Measurements from ENCODE around the gene PLOD3. TPM values are rescaled to one million over a fixed set of nuclear protein-coding genes. Genes with fewer than 3 reads are reported as not detected.

Gene PLOD3
- total and polyA plus RNA-seq, 2 of the 8 experiments (the other 6 are each of a cell fraction or from before 2014, with no cell fraction given) = 28.4 to 47.2 TPM

- no peaks in the 10 kb centered on the region for H3K9me3 ChIP-seq (ENCODE audit: insufficient read depth in 2 of 2, low read depth in 1 of 2, low read length in 1 of 2)
- H2BK20ac ChIP-seq (ENCODE audit: low read length) = no peak overlapping the region
- H3K27me3 ChIP-seq (replicated peaks in 1 of 4; ENCODE audit: control insufficient read depth in 3 of 4, extremely low read depth in 1 of 4, insufficient read depth in 3 of 4, low read length in 3 of 4) = peaks cover 0 to 3% (median 1%) of the 10 kb centered on the region in 4 experiments; a peak in 1 of 7 replicates
- H3K4me2 ChIP-seq (ENCODE audit: insufficient read depth in 1 of 2, low read depth in 2 of 2, low read length in 2 of 2) = no peak overlapping the region
- no peak overlapping the region for H3K4me3 ChIP-seq (ENCODE audit: extremely low read depth in 1 of 4, insufficient read depth in 2 of 4, low read depth in 3 of 4, low read length in 4 of 4)
- H2AFZ ChIP-seq (ENCODE audit: low read length) = no peak overlapping the region
- no peak overlapping the region for H3K9ac ChIP-seq (replicated peaks in 1 of 4; ENCODE audit: extremely low read depth in 1 of 4, low read depth in 3 of 4, low read length in 3 of 4)
- H3K4ac ChIP-seq (replicated peaks; ENCODE audit: insufficient read length, low read depth, low read length) = no peak overlapping the region
- H3K23ac ChIP-seq (ENCODE audit: insufficient read length) = no peak overlapping the region
- DNase-seq (ENCODE audit: low read depth in 1 of 2, low spot score in 2 of 2) (no peak), FAIRE-seq (no peak)
- no peaks in the 10 kb centered on the region for H3K79me2 ChIP-seq (ENCODE audit: control insufficient read depth in 1 of 2, insufficient read depth in 2 of 2, low read length in 2 of 2)
- H3K27ac ChIP-seq (ENCODE audit: low read depth, low read length) = no peak overlapping the region
- H2BK15ac ChIP-seq (ENCODE audit: low read length) = no peak overlapping the region
- no peak overlapping the region for H3K56ac ChIP-seq (replicated peaks; ENCODE audit: insufficient read length, low read depth, low read length)
- H4K20me1 ChIP-seq (replicated peaks in 1 of 2; ENCODE audit: control insufficient read depth in 1 of 2, insufficient read depth in 2 of 2, low read length in 2 of 2) = no peaks in the 10 kb centered on the region
- ChIA-PET CTCF (ENCODE audit: partially characterized antibody) (interaction anchor here (1.2 to 1.6 kb wide), 3 partner anchors 9 to 44 kb away, joined by 4 to 6 read pairs (median 5); no protein-coding TSS in a partner anchor), POLR2A (ENCODE audit: partially characterized antibody) (interaction anchor here (1.1 kb wide), 1 partner anchor 19 kb away, joined by 3 read pairs; no protein-coding TSS in a partner anchor)
- no peak overlapping the region for H4K5ac ChIP-seq (ENCODE audit: insufficient read length, low read depth, low read length)
- no peaks in the 10 kb centered on the region for H3K79me1 ChIP-seq (ENCODE audit: low read depth, low read length)
- H2AK5ac ChIP-seq (ENCODE audit: low read depth, low read length) = no peak overlapping the region
- H3K4me1 ChIP-seq (replicated peaks in 1 of 4; ENCODE audit: control insufficient read depth in 3 of 4, insufficient read depth in 4 of 4, low read length in 3 of 4) = peaks cover 0 to 2% (median under 1%) of the 10 kb centered on the region in 4 experiments; a peak in 3 of 7 replicates
- H4K8ac ChIP-seq (ENCODE audit: extremely low read depth, insufficient read depth, low read length) = no peak overlapping the region
- no peak overlapping the region for H2BK12ac ChIP-seq (ENCODE audit: low read depth, low read length)
- no peaks in the 10 kb centered on the region for H3K36me3 ChIP-seq (ENCODE audit: control insufficient read depth in 2 of 4, insufficient read depth in 4 of 4, low read length in 3 of 4)
- no peak overlapping the region for H2BK120ac ChIP-seq (replicated peaks; ENCODE audit: low read depth, low read length)
- H3K18ac ChIP-seq (ENCODE audit: extremely low read depth, low read length) = no peak overlapping the region
- no peak overlapping the region for H4K91ac ChIP-seq (replicated peaks; ENCODE audit: insufficient read length, low read length)
- H3K14ac ChIP-seq (ENCODE audit: insufficient read length) = no peak overlapping the region
- H3K23me2 ChIP-seq (ENCODE audit: low read depth, low read length) = no peaks in the 10 kb centered on the region
- WGBS, 2 experiments (ENCODE audit: extremely low coverage in 1 of 2, insufficient coverage in 1 of 2, insufficient read length in 1 of 2, insufficient replicate concordance in 2 of 2, low coverage in 1 of 2, low lambda C conversion rate in 2 of 2, missing lambda C conversion rate in 1 of 2) = 87% methylated on average over 6 of the region's 6 CpGs; no CpG with 5 or more reads in 1 of the 2 experiments
- H2BK5ac ChIP-seq (ENCODE audit: low read depth, low read length) = no peak overlapping the region
- TF ChIP-seq CTBP2 (IDR thresholded peaks at IDR 0.05; ENCODE audit: borderline replicate concordance, insufficient read depth, insufficient read length, low read length) (no peak), SAP30 (IDR thresholded peaks at IDR 0.05; ENCODE audit: insufficient read depth, insufficient replicate concordance, low read length) (no peak), EGR1 (IDR thresholded peaks at IDR 0.05; ENCODE audit: borderline replicate concordance, low read depth, low read length) (no peak), CHD1 (IDR thresholded peaks at IDR 0.05; ENCODE audit: low read depth, low read length) (no peak), ATF3 (IDR thresholded peaks at IDR 0.05; ENCODE audit: insufficient read depth, low read depth, low read length) (no peak), PHF8 (conservative IDR thresholded peaks at IDR 0.05; ENCODE audit: low read depth, low read length) (no peak)
These were observed 31.2 kb downstream of the PLOD3 start for GRCh38 chr7:101186194-101186593.
